B cell (primary cell): ENCODE results near the gene ADAMTS17. TPM values are rescaled to one million over a fixed set of nuclear protein-coding genes. Genes with fewer than 3 reads are reported as not detected.

Experiments used
- ATAC-seq: fragments of 200-7000 bp; cut with Tn5 transposase; one replicate; pipeline ENCODE4 v1.10.0; 2021; ENCODE audit warnings: low read depth, mild to moderate bottlenecking, moderate number of reproducible peaks, moderate library complexity
- CTCF ChIA-PET: fragments of 350-600 bp; sonication (Branson Sonifier 250); formaldehyde crosslinking; loops from one replicate; lab custom pipeline; 2021; ENCODE audit warnings: antibody characterized with exemption, inconsistent platforms; lab: Charles Lee
- POLR2A ChIA-PET: fragments of 350-600 bp; sonication (Branson Sonifier 250); formaldehyde crosslinking; loops from one replicate; lab custom pipeline; 2021; ENCODE audit warnings: antibody characterized with exemption; lab: Charles Lee
- DNase-seq: peaks from one replicate; pipeline ENCODE4 v3.0.0; 2013
- H2AFZ ChIP-seq: 2 replicates; pipeline ENCODE4 v1.6.1; 2012; ENCODE audit warnings: mild to moderate bottlenecking, low read depth, low read length; ENCODE audit not compliant: insufficient read depth, poor library complexity, severe bottlenecking
- H3K27ac ChIP-seq, 2 donors: 1 replicate in 1 of 2; 2 replicates in 1 of 2; pipeline ENCODE4 v1.5.1; 2012 to 2013; ENCODE audit warnings: low read length in 2 of 2, mild to moderate bottlenecking in 2 of 2, moderate library complexity in 1 of 2
- H3K27me3 ChIP-seq, 4 experiments: fragments of 200-600 bp in 1 of 4; sonication (generic) in 1 of 4; replicated peaks in 1 of 4; 1 replicate in 2 of 4; 2 replicates in 2 of 4; pipeline versions ENCODE4 v1.6.1 to v1.7.0; 2013 to 2016; ENCODE audit warnings: low read length in 3 of 4, mild to moderate bottlenecking in 2 of 4, mixed read lengths in 1 of 4, moderate library complexity in 1 of 4; ENCODE audit not compliant: insufficient read depth in 4 of 4, control insufficient read depth in 3 of 4; ENCODE audit errors: control extremely low read depth in 1 of 4
- H3K36me3 ChIP-seq, 2 experiments: replicated peaks in 1 of 2; 1 replicate in 1 of 2; 2 replicates in 1 of 2; pipeline versions ENCODE4 v1.6.1 to v1.7.1; 2013; ENCODE audit warnings: low read length in 1 of 2; ENCODE audit not compliant: insufficient read depth in 2 of 2, control insufficient read depth in 1 of 2; ENCODE audit errors: control extremely low read depth in 1 of 2, extremely low read depth in 1 of 2
- H3K4me1 ChIP-seq, 2 donors: fragments of 200-600 bp in 1 of 2; sonication (generic) in 1 of 2; 1 replicate in 1 of 2; 2 replicates in 1 of 2; pipeline versions ENCODE4 v1.5.1 to v1.6.1; 2013 to 2017; ENCODE audit warnings: low read length in 2 of 2; ENCODE audit not compliant: control insufficient read depth in 2 of 2, insufficient read depth in 2 of 2
- H3K4me2 ChIP-seq: replicated peaks from 2 replicates; pipeline ENCODE3; 2012; ENCODE audit warnings: mild to moderate bottlenecking, low read depth, low read length; ENCODE audit not compliant: poor library complexity, severe bottlenecking
- H3K4me3 ChIP-seq, 5 experiments: fragments of 200-600 bp in 1 of 5; sonication (generic) in 1 of 5; 1 replicate in 3 of 5; 2 replicates in 2 of 5; pipeline versions ENCODE4 v1.5.1 to v1.7.0; 2011 to 2016; ENCODE audit warnings: low read length in 4 of 5, mild to moderate bottlenecking in 4 of 5, low read depth in 2 of 5, control low read depth in 1 of 5, moderate library complexity in 1 of 5; ENCODE audit not compliant: insufficient read depth in 1 of 5; ENCODE audit errors: control extremely low read depth in 1 of 5, extremely low read depth in 1 of 5
- H3K79me2 ChIP-seq: fragments of 200-600 bp; sonication (generic); one replicate; pipeline ENCODE4 v1.6.0; 2016; ENCODE audit warnings: low read length; ENCODE audit not compliant: control insufficient read depth, insufficient read depth
- H3K9ac ChIP-seq: fragments of 200-600 bp; sonication (generic); 2 replicates; pipeline ENCODE4 v1.6.1; 2017; ENCODE audit warnings: mild to moderate bottlenecking, low read length, moderate library complexity
- H3K9me3 ChIP-seq, 3 donors: one replicate each; pipeline versions ENCODE4 v1.6.1 to v1.7.1; 2013; ENCODE audit warnings: low read length in 2 of 3; ENCODE audit not compliant: control insufficient read depth in 2 of 3, insufficient read depth in 1 of 3; ENCODE audit errors: control extremely low read depth in 1 of 3
- H4K20me1 ChIP-seq: 2 replicates; pipeline ENCODE4 v1.6.0; 2012; ENCODE audit warnings: mild to moderate bottlenecking, low read length; ENCODE audit not compliant: insufficient read depth, control insufficient read depth, poor library complexity, severe bottlenecking
- H3K27ac Mint-ChIP-seq: one replicate; pipeline ENCODE4 v1.8.0; 2021; ENCODE audit warnings: mixed read lengths
- H3K27me3 Mint-ChIP-seq: one replicate; pipeline ENCODE4 v1.8.0; 2021; ENCODE audit warnings: mixed read lengths
- H3K4me1 Mint-ChIP-seq: one replicate; pipeline ENCODE4 v1.8.0; 2021; ENCODE audit warnings: mixed read lengths
- H3K4me3 Mint-ChIP-seq: one replicate; pipeline ENCODE4 v1.8.0; 2021; ENCODE audit warnings: mixed read lengths
- H3K9me3 Mint-ChIP-seq: one replicate; pipeline ENCODE4 v1.8.0; 2022; ENCODE audit warnings: mixed read lengths; ENCODE audit not compliant: insufficient read depth
- EZH2 ChIP-seq: IDR thresholded peaks from 2 replicates; pipeline ENCODE4 v1.6.1; 2012; ENCODE audit warnings: borderline replicate concordance, low read depth, mild to moderate bottlenecking, moderate library complexity, low read length; ENCODE audit not compliant: insufficient read depth, poor library complexity, severe bottlenecking
- WGBS: methylation state at CpG from one replicate; pipeline ENCODE4 v1.1.5; 2013; ENCODE audit warnings: missing lambda C conversion rate; ENCODE audit not compliant: insufficient coverage; 5-methylcytosine and 5-hydroxymethylcytosine counted together
- intact Hi-C: fragments of 100-400 bp; cut with micrococcal nuclease; formaldehyde crosslinking; loops from one replicate; pipeline ENCODE4 v1.10.0; 2022
- polyA plus RNA-seq: library from polyadenylated mRNA; depleted of rRNA; stranded (reverse); fragments of >200 nt; gene quantifications from 2 replicates; pipeline ENCODE4 v1.2.3, GENCODE V29; 2012
- total RNA-seq, 2 donors: library from RNA; stranded (reverse); fragments of 120-200 nt in 1 of 2; gene quantifications; 1 replicate in 1 of 2; 2 replicates in 1 of 2; pipeline versions ENCODE4 v1.2.3 to v1.2.4, GENCODE V29; 2013 to 2022
- TF ChIP-seq, protein P1 (sequence below): fragments of 200-600 bp; IDR thresholded peaks from one replicate; pipeline ENCODE4 v1.8.0; 2022; ENCODE audit warnings: antibody characterized with exemption, mild to moderate bottlenecking

ADAMTS17 gene
- total and polyA plus RNA-seq, 2 donors (not counting 1 experiment from before 2014, with no cell fraction given) = 0.10 TPM; not detected in 1

DNA sequence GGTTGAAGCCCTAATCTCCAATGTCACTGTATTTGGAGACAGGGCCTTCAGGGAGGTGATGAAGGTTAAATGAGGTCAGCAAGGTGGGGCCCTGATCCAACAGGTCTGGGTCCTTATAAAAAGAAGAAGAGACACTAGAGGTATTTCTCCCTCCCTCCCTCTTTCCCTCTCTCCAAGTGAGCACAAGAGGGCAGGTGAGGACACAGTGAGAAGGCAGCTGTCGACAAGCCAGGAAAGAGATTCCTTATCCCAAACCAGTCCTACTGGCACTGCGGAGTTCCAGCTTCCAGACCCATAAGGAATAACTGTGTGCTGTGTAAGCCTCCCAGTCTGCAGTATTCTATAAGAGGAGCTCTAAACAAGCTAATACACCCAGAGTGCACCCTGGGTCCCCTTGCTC, 134.7 kb downstream of the ADAMTS17 start:
- Histone ChIP-seq H4K20me1 (no peaks in the 10 kb centered on the region), H3K9me3 (no peaks in the 10 kb centered on the region), H3K27ac (no peak overlapping the region), H3K4me2 (no peak overlapping the region), H3K79me2 (no peaks in the 10 kb centered on the region), H2AFZ (no peak overlapping the region), H3K9ac (no peak overlapping the region), H3K36me3 (no peaks in the 10 kb centered on the region), H3K27me3 (peaks cover 0 to 3% (median 1%) of the 10 kb centered on the region in 4 experiments), H3K4me1 (no peaks in the 10 kb centered on the region), H3K4me3 (no peak overlapping the region)
- H3K27me3 Mint-ChIP-seq = peaks cover 13% of the 10 kb centered on the region
- CTCF ChIA-PET = no interaction called here
- POLR2A ChIA-PET = no interaction called here
- H3K4me1 Mint-ChIP-seq = peaks cover under 1% of the 10 kb centered on the region
- ATAC-seq (no peak), DNase-seq (no peak)
- 83% methylated on average over 2 of the region's 2 CpGs for WGBS
- intact Hi-C loops = no loop called here
- H3K27ac Mint-ChIP-seq = no peak overlapping the region
- H3K4me3 Mint-ChIP-seq = no peak overlapping the region
- H3K9me3 Mint-ChIP-seq = no peaks in the 10 kb centered on the region
- no peak for TF ChIP-seq EZH2
- TF ChIP-seq, protein P1, sequence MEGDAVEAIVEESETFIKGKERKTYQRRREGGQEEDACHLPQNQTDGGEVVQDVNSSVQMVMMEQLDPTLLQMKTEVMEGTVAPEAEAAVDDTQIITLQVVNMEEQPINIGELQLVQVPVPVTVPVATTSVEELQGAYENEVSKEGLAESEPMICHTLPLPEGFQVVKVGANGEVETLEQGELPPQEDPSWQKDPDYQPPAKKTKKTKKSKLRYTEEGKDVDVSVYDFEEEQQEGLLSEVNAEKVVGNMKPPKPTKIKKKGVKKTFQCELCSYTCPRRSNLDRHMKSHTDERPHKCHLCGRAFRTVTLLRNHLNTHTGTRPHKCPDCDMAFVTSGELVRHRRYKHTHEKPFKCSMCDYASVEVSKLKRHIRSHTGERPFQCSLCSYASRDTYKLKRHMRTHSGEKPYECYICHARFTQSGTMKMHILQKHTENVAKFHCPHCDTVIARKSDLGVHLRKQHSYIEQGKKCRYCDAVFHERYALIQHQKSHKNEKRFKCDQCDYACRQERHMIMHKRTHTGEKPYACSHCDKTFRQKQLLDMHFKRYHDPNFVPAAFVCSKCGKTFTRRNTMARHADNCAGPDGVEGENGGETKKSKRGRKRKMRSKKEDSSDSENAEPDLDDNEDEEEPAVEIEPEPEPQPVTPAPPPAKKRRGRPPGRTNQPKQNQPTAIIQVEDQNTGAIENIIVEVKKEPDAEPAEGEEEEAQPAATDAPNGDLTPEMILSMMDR = no peak

DNA sequence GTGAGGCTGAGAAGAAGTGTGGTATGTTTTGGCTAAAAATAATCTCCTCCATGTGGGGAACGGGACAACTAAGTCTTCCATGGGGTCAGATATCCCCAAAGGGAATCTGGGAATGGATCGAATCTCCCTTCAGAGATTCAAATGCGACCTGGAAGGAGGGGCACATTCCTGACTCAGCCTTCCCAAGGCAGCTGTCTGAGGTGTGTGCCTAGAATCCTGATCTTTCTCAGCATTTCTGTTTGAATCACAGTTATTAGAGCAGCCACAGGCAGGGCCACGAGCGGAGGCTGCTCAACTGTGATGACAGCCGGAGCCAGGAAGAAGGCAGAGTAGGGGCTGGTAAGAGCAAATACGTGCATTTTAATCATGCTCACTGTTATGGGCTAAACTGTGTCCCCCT, 135.1 kb downstream of the ADAMTS17 start:
- DNase-seq = no peak
- Histone ChIP-seq H4K20me1 (no peaks in the 10 kb centered on the region), H3K9ac (no peak overlapping the region), H3K9me3 (peaks cover 0 to 3% (median 0%) of the 10 kb centered on the region in 3 donors), H3K27ac (no peak overlapping the region), H3K36me3 (no peaks in the 10 kb centered on the region), H2AFZ (no peak overlapping the region), H3K27me3 (peaks cover 0 to 3% (median 1%) of the 10 kb centered on the region in 4 experiments), H3K4me1 (peaks cover 0 to 3% of the 10 kb centered on the region in 2 donors), H3K4me2 (no peak overlapping the region), H3K79me2 (no peaks in the 10 kb centered on the region), H3K4me3 (no peak overlapping the region)
- Mint-ChIP-seq H3K27me3 (peaks cover 13% of the 10 kb centered on the region), H3K9me3 (no peaks in the 10 kb centered on the region), H3K27ac (no peak overlapping the region), H3K4me3 (no peak overlapping the region), H3K4me1 (peaks cover 5% of the 10 kb centered on the region)
- ATAC-seq = no peak
- CTCF ChIA-PET = no interaction called here
- POLR2A ChIA-PET = no interaction called here
- TF ChIP-seq, protein P1 = no peak
- no peak for TF ChIP-seq EZH2
- WGBS = 81% methylated on average over 7 of the region's 7 CpGs
- intact Hi-C loops = no loop called here
